Hepatocyte (in vitro differentiated cells): Measurements from ENCODE around the gene PPP2R5C.

ENCODE experiments used
- CTCF ChIP-seq: fragments of 200-600 bp; sonication (generic); IDR thresholded peaks from 2 replicates; pipeline ENCODE4 v1.5.1; 2016; ENCODE audit warnings: antibody characterized with exemption, mild to moderate bottlenecking; ENCODE audit not compliant: poor library complexity
- EZH2 ChIP-seq: fragments of 200-600 bp; sonication (generic); IDR thresholded peaks from 2 replicates; pipeline ENCODE4 v1.6.1; 2016; ENCODE audit warnings: antibody characterized with exemption, mild to moderate bottlenecking, borderline replicate concordance
- EZH2phosphoT487 ChIP-seq: fragments of 200-600 bp; sonication (generic); IDR thresholded peaks from one replicate; pipeline ENCODE4 v1.6.1; 2018; ENCODE audit warnings: antibody characterized with exemption, mild to moderate bottlenecking, low read depth, moderate library complexity; ENCODE audit not compliant: unreplicated experiment, severe bottlenecking

- no peak for TF ChIP-seq CTCF
- TF ChIP-seq EZH2: peak; percentile 46
- TF ChIP-seq EZH2phosphoT487: no peak
Measured at GRCh38 chr14:101781240-101782061, 19.9 kb downstream of the PPP2R5C start.
